Measurements from ENCODE around the gene NMBR.

NMBR gene

GRCh38 chr6:142117366-142117765 is 29.6 kb downstream of the NMBR start:
- TF ChIP-seq GATA2 (IDR thresholded peaks at IDR 0.05; ENCODE audit: low read depth, low read length) (no peak), GATA3 (IDR thresholded peaks at IDR 0.05; ENCODE audit: low read depth, low read length) (no peak)

- no peak for TF ChIP-seq GATA3 (IDR thresholded peaks at IDR 0.05; ENCODE audit: low read depth, low read length)
- TF ChIP-seq GATA2 (IDR thresholded peaks at IDR 0.05; ENCODE audit: low read depth, low read length), result no peak
Measured at GRCh38 chr6:142112451-142113061, 34.4 kb downstream of the NMBR start.

- TF ChIP-seq GATA3 (IDR thresholded peaks at IDR 0.05; ENCODE audit: low read depth, low read length), result no peak
- no peak for TF ChIP-seq GATA2 (IDR thresholded peaks at IDR 0.05; ENCODE audit: low read depth, low read length)
Measured at GRCh38 chr6:142088858-142089216, 58.1 kb downstream of the NMBR start.

GRCh38 chr6:142087950-142088857 is 58.7 kb downstream of the NMBR start:
- TF ChIP-seq GATA3 (IDR thresholded peaks at IDR 0.05; ENCODE audit: low read depth, low read length) (no peak), GATA2 (IDR thresholded peaks at IDR 0.05; ENCODE audit: low read depth, low read length) (no peak)

GRCh38 chr6:142079130-142079529 is 67.8 kb downstream of the NMBR start:
- TF ChIP-seq GATA3 (IDR thresholded peaks at IDR 0.05; ENCODE audit: low read depth, low read length) (no peak), GATA2 (IDR thresholded peaks at IDR 0.05; ENCODE audit: low read depth, low read length) (no peak)

- TF ChIP-seq GATA2 (IDR thresholded peaks at IDR 0.05; ENCODE audit: low read depth, low read length), result no peak
- TF ChIP-seq GATA3 (IDR thresholded peaks at IDR 0.05; ENCODE audit: low read depth, low read length), result no peak
Measured at GRCh38 chr6:142075516-142076101, 71.3 kb downstream of the NMBR start.

GRCh38 chr6:142074516-142074915 is 72.4 kb downstream of the NMBR start:
- TF ChIP-seq GATA2 (IDR thresholded peaks at IDR 0.05; ENCODE audit: low read depth, low read length) (no peak), GATA3 (IDR thresholded peaks at IDR 0.05; ENCODE audit: low read depth, low read length) (no peak)

- TF ChIP-seq GATA2 (IDR thresholded peaks at IDR 0.05; ENCODE audit: low read depth, low read length) (no peak), GATA3 (IDR thresholded peaks at IDR 0.05; ENCODE audit: low read depth, low read length) (no peak)
Measured at GRCh38 chr6:142071981-142072380, 74.9 kb downstream of the NMBR start.

GRCh38 chr6:142068416-142068815 is 78.5 kb downstream of the NMBR start:
- TF ChIP-seq GATA3 (IDR thresholded peaks at IDR 0.05; ENCODE audit: low read depth, low read length), result no peak
- TF ChIP-seq GATA2 (IDR thresholded peaks at IDR 0.05; ENCODE audit: low read depth, low read length), result no peak

- TF ChIP-seq GATA3 (IDR thresholded peaks at IDR 0.05; ENCODE audit: low read depth, low read length) (no peak), GATA2 (IDR thresholded peaks at IDR 0.05; ENCODE audit: low read depth, low read length) (no peak)
Measured at GRCh38 chr6:142058551-142059290, 88.2 kb downstream of the NMBR start.

GRCh38 chr6:142055219-142055618 is 91.7 kb downstream of the NMBR start:
- no peak for TF ChIP-seq GATA3 (IDR thresholded peaks at IDR 0.05; ENCODE audit: low read depth, low read length)
- no peak for TF ChIP-seq GATA2 (IDR thresholded peaks at IDR 0.05; ENCODE audit: low read depth, low read length)

- TF ChIP-seq GATA3 (IDR thresholded peaks at IDR 0.05; ENCODE audit: low read depth, low read length) (no peak), GATA2 (IDR thresholded peaks at IDR 0.05; ENCODE audit: low read depth, low read length) (no peak)
Measured at GRCh38 chr6:142051404-142051803, 95.5 kb downstream of the NMBR start.

GRCh38 chr6:142048593-142048980 is 98.3 kb downstream of the NMBR start:
- TF ChIP-seq GATA3 (IDR thresholded peaks at IDR 0.05; ENCODE audit: low read depth, low read length) (no peak), GATA2 (IDR thresholded peaks at IDR 0.05; ENCODE audit: low read depth, low read length) (no peak)
